GM12875 (cell line): Measurements from ENCODE around the gene RECQL.

Experiments
- H3K4me3 ChIP-seq: one replicate; pipeline ENCODE4 v1.5.1; 2011; ENCODE audit warnings: low read depth, low read length, control low read depth
- TF ChIP-seq, protein P1 (sequence below): IDR thresholded peaks from 2 replicates; pipeline ENCODE4 v1.5.1; 2011; ENCODE audit warnings: low read depth, mild to moderate bottlenecking, control low read depth, inconsistent platforms, low read length, moderate library complexity, borderline replicate concordance; ENCODE audit not compliant: insufficient read depth

Gene RECQL

DNA sequence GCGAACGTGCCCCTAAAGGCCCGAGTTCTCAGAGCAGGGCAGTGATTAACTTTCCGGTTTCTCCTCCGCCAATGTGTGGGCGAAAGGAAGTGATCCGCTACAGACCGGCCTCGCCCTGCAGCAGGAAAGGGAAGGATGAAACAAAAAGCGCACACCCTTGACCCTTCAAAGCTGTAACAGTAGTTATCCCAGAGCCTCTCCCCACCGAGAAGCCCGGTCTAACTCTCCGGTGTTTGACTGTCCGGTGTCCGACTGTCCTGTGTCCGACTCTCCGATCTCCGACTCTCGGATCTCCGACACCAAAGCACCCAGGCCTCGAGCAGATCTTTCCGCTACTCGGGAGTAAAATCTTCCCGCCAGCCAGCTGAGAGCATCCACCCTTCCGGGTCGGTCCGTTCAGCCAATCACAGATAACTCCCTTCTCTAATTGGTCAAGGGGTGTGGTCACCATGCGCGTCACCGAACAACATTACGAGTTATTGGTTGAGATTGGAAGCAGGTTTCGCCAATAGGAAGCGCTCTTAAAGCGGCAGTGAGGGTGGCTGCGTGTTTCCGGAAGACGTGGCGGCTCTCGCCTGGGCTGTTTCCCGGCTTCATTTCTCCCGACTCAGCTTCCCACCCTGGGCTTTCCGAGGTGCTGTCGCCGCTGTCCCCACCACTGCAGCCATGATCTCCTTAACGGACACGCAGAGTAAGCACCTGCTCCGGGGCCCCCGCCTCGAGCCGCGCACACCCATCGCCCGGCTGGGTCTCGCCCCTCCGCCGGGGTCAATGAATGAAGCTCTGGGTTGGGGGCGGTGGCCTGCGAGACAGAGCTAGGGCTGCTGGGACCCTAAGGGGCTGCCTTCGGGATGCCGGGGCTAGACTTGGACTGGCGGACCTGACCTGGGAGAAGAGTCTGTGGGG lies at the start of gene RECQL, which contains the start of gene GOLT1B:
Gene RECQL (minus strand): TSS at position 378 of the 906 bp plus-strand sequence. CDS start 2,065 bp downstream, outside the sequence.
Gene GOLT1B (plus strand): TSS at position 532 of the 906 bp plus-strand sequence. CDS start 135 bp downstream, at position 667.
- H3K4me3 ChIP-seq: peak within 1 kb of the TSS; percentile 79
- TF ChIP-seq, protein P1, sequence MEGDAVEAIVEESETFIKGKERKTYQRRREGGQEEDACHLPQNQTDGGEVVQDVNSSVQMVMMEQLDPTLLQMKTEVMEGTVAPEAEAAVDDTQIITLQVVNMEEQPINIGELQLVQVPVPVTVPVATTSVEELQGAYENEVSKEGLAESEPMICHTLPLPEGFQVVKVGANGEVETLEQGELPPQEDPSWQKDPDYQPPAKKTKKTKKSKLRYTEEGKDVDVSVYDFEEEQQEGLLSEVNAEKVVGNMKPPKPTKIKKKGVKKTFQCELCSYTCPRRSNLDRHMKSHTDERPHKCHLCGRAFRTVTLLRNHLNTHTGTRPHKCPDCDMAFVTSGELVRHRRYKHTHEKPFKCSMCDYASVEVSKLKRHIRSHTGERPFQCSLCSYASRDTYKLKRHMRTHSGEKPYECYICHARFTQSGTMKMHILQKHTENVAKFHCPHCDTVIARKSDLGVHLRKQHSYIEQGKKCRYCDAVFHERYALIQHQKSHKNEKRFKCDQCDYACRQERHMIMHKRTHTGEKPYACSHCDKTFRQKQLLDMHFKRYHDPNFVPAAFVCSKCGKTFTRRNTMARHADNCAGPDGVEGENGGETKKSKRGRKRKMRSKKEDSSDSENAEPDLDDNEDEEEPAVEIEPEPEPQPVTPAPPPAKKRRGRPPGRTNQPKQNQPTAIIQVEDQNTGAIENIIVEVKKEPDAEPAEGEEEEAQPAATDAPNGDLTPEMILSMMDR: no peak

DNA sequence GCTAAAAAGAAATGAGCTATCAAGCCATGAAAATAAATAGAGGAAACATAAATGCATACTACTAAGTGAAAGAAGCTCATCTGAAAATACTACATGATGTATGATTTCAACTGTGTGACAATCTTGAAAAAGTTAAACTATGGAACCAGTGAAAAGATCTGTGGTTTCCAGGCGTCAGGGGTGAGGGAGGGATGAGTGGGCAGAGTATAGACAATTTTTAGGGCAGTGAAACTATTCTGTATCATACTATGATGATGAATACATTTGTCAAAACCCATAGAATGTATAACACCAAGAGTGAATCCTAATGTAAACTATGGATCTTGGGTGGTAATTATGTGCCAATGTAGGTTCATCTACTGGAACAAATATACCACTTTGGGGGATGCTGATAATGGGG lies 46.0 kb upstream of the RECQL start:
- TF ChIP-seq, protein P1: no peak
- H3K4me3 ChIP-seq: no peak overlapping the region

- TF ChIP-seq, protein P1: no peak
Measured at GRCh38 chr12:21546716-21547115, 45.3 kb upstream of the RECQL start.

GRCh38 chr12:21545557-21545956 lies 44.1 kb upstream of the RECQL start:
- TF ChIP-seq, protein P1: no peak
- no peak overlapping the region for H3K4me3 ChIP-seq

More at GRCh38 chr12:21546716-21547115, 45.3 kb upstream of the RECQL start:
- no peak overlapping the region for H3K4me3 ChIP-seq

DNA sequence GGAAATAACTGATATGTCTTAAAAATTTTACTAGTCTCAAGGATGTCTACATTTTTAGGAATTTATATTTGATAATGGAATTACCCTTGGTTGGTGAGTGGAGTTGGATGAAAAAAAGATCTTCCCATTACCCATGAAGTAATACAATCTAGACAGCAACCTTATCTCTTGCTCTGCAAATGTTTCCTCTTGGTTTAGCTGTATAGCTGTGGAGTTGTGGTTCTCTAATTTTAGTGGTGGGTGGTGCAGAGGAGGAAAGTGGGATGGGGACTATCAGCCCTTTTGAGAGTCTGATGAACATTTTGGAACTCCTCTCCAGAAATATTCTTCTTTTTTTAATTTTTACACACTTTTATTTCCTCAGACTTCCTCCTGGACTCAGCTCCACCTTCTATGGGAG lies 41.7 kb upstream of the RECQL start:
- TF ChIP-seq, protein P1: no peak
- H3K4me3 ChIP-seq: no peak overlapping the region

DNA sequence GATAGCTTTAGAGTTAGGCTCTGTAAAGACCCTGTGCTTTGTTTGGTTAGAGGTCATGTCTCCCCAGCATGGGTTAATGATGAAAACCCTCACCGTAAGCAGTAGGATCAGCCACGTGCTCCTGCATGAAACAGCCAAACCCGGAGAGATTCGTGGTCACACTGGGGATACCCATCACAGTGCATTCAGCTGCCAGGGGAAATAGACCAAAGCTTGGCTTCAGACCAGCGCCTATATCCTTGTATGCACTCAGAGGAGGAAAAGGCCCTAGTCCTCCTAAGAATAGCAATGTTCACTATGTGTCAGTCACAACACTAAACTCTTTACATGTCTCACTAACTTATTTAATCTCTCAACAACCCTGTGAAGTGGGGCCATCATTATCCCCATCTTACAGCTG lies 41.0 kb upstream of the RECQL start:
- H3K4me3 ChIP-seq: no peak overlapping the region
- TF ChIP-seq, protein P1: no peak

DNA sequence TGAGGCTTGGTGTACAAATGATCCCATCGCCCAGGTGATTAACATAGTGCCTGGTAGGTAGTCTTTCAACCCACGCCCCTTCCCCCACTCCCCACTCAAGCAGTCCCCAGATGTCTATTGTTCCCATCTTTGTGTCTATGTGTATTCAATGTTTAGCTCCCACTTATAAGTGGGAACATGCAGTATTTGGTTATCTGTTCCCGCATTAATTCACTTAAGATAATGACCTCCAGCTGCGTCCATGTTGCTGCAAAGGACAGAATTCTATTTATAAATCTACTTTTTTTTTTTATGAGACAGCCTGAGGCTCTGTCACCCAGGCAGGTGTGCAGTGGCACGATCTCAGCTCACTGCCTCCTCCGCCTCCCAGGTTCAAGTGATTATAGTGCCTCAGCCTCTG lies 40.3 kb upstream of the RECQL start:
- TF ChIP-seq, protein P1: no peak
- H3K4me3 ChIP-seq: no peak overlapping the region
